Thyroid gland (tissue), 4 donors: ENCODE measurements around the gene STUB1. TPM values are rescaled to one million over a fixed set of nuclear protein-coding genes. Genes with fewer than 3 reads are reported as not detected.
A peak's percentile ranks its signal among the peaks of the same experiment; 100 is the strongest.

Experiments used
- DNase-seq, 2 donors: peaks; one replicate each; pipeline ENCODE4 v3.0.0-alpha.2; 2019
- H3K27ac ChIP-seq, 3 donors: fragments of 200-600 bp; sonication (generic); 1 replicate in 2 of 3; 2 replicates in 1 of 3; pipeline ENCODE4 v1.5.1; 2016 to 2019; ENCODE audit warnings: mild to moderate bottlenecking in 1 of 3, moderate library complexity in 1 of 3
- H3K27me3 ChIP-seq: fragments of 200-600 bp; sonication (generic); one replicate; pipeline ENCODE4 v1.5.1; 2019
- H3K36me3 ChIP-seq, 2 donors: fragments of 200-600 bp; sonication (generic); one replicate each; pipeline ENCODE4 v1.5.1; 2016 to 2019
- H3K4me1 ChIP-seq, 2 donors: fragments of 200-600 bp; sonication (generic); one replicate each; pipeline ENCODE4 v1.5.1; 2017 to 2019
- H3K4me3 ChIP-seq, 3 donors: fragments of 200-600 bp; sonication (generic); replicated peaks in 1 of 3; 1 replicate in 2 of 3; 2 replicates in 1 of 3; pipeline ENCODE4 v1.5.1; 2016; ENCODE audit warnings: mild to moderate bottlenecking in 1 of 3
- H3K9me3 ChIP-seq: fragments of 200-600 bp; sonication (generic); one replicate; pipeline ENCODE4 v1.5.1; 2017
- CTCF ChIP-seq, 6 experiments: fragments of 200-600 bp in 3 of 6; fragments of 450-650 bp in 3 of 6; sonication (generic) in 3 of 6; IDR thresholded peaks; one replicate each; pipeline ENCODE4 v1.5.1; 2016 to 2019; ENCODE audit warnings: antibody characterized with exemption in 6 of 6, mild to moderate bottlenecking in 2 of 6, inconsistent platforms in 1 of 6, moderate library complexity in 1 of 6
- POLR2A ChIP-seq, 2 donors: fragments of 450-650 bp; IDR thresholded peaks; one replicate each; pipeline ENCODE4 v1.6.1; 2017; ENCODE audit warnings: antibody characterized with exemption in 2 of 2, mild to moderate bottlenecking in 2 of 2, moderate library complexity in 1 of 2
- WGBS, 2 donors: methylation state at CpG; one replicate each; pipeline ENCODE4 v1.1.5; 2017; 5-methylcytosine and 5-hydroxymethylcytosine counted together
- intact Hi-C: fragments of 100-400 bp; cut with DNase I; formaldehyde crosslinking; loops from one replicate; pipeline ENCODE4 v1.15.1; 2023
- total RNA-seq, 4 donors: library from RNA; depleted of rRNA; stranded (reverse); fragments of >200 nt; gene quantifications; one replicate each; pipeline ENCODE4 v1.2.3, GENCODE V29; 2016

Gene STUB1
- total RNA-seq, 4 donors from 2014 or later, result 134 to 206 (median 162) TPM

GRCh38 chr16:693766-694165 lies 13.6 kb downstream of the STUB1 start:
- H3K4me3 ChIP-seq, result no peak overlapping the region
- H3K4me1 ChIP-seq, result peaks cover 28 to 40% of the 10 kb centered on the region in 2 donors
- WGBS, 2 donors, result 45% methylated on average over 16 of the region's 37 CpGs; no CpG with 5 or more reads in 1 of the 2 donors
- H3K36me3 ChIP-seq, result no peaks in the 10 kb centered on the region
- intact Hi-C loops, result no loop called here
- no peaks in the 10 kb centered on the region for H3K27me3 ChIP-seq
- H3K27ac ChIP-seq, result no peak overlapping the region
- TF ChIP-seq POLR2A (IDR thresholded peaks at IDR 0.05) (no peak), CTCF (IDR thresholded peaks at IDR 0.05) (no peak)
- DNase-seq, result no peak
- no peaks in the 10 kb centered on the region for H3K9me3 ChIP-seq

GRCh38 chr16:694187-694862 lies 14.1 kb downstream of the STUB1 start:
- H3K27me3 ChIP-seq, result no peaks in the 10 kb centered on the region
- no peaks in the 10 kb centered on the region for H3K36me3 ChIP-seq
- intact Hi-C loops, result no loop called here
- H3K4me1 ChIP-seq, result peaks cover 27 to 34% of the 10 kb centered on the region in 2 donors
- no peak overlapping the region for H3K27ac ChIP-seq
- peak overlapping the region in 1 of 3 donors; percentile 32 for H3K4me3 ChIP-seq
- H3K9me3 ChIP-seq, result no peaks in the 10 kb centered on the region
- no peak for TF ChIP-seq POLR2A (IDR thresholded peaks at IDR 0.05)
- TF ChIP-seq CTCF (IDR thresholded peaks at IDR 0.05), result no peak
- DNase-seq, result no peak
- 0 to 9% methylated on average over 3 to 29 of the region's 64 CpGs for WGBS, 2 donors

- Histone ChIP-seq H3K9me3 (no peaks in the 10 kb centered on the region), H3K27ac (no peak overlapping the region), H3K27me3 (no peaks in the 10 kb centered on the region), H3K4me1 (peaks cover 21 to 29% of the 10 kb centered on the region in 2 donors), H3K4me3 (peak overlapping the region in 1 of 3 donors; percentile 32), H3K36me3 (no peaks in the 10 kb centered on the region)
- intact Hi-C loops, result no loop called here
- DNase-seq, result no peak
- WGBS, 2 donors, result 0 to 3% methylated on average over 4 to 14 of the region's 37 CpGs
- TF ChIP-seq CTCF (IDR thresholded peaks at IDR 0.05), result no peak
- no peak for TF ChIP-seq POLR2A (IDR thresholded peaks at IDR 0.05)
These were observed 14.7 kb downstream of the STUB1 start for GRCh38 chr16:694863-695354.

- Histone ChIP-seq H3K27me3 (no peaks in the 10 kb centered on the region), H3K36me3 (no peaks in the 10 kb centered on the region), H3K4me3 (peak overlapping the region in 1 of 3 donors; percentile 32), H3K4me1 (peaks cover 17 to 27% of the 10 kb centered on the region in 2 donors), H3K27ac (peak overlapping the region in 1 of 3 donors; percentile 68), H3K9me3 (no peaks in the 10 kb centered on the region)
- WGBS, 2 donors, result 2 to 5% methylated on average over 3 to 25 of the region's 71 CpGs
- TF ChIP-seq POLR2A (IDR thresholded peaks at IDR 0.05) (peak in 1 of 2 donors; percentile 31), CTCF (IDR thresholded peaks at IDR 0.05) (no peak)
- intact Hi-C loops, result no loop called here
- DNase-seq, result peak; percentile 97
These were observed 15.3 kb downstream of the STUB1 start for GRCh38 chr16:695355-696089.
